Measurements from ENCODE around the gene BTAF1.

BTAF1 gene

DNA sequence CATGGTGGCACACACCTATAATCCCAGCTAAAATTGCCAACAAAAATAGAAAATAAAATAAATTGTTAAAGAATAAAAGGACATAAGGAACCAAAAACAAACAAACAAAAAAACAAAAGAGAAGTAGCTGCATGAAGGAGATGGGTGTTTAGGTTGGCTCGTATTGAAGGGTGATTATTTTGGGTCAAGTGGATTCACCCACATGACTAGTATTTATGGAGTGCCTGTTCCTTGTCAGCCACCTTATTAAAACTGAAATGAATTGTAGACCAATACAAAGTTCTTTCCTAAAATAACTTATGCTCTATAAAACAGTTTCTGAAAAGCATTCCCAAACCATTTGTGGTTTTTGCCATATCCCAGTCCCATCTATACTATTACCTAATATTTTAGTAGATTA lies 138.7 kb downstream of the BTAF1 start:
- DNase-seq, result no peak

DNA sequence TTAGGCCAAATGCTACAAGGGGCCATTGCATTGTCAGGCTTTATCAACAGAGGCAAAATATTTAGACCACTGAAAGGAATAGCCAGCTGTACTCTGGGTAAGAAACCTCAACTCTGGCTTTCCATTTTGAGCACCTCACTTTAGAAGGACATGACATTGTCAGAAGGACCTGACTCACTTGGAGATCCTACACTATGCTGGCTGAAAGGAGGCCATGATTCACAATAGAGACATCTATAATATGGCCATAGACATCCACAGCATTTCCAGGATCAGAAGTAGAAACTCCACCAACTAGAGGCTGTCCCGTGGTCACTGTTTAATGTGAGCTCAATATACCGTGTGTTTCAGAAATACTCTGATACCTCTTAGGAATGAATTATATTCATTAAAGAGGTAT lies 140.9 kb downstream of the BTAF1 start:
- no peak for DNase-seq

DNA sequence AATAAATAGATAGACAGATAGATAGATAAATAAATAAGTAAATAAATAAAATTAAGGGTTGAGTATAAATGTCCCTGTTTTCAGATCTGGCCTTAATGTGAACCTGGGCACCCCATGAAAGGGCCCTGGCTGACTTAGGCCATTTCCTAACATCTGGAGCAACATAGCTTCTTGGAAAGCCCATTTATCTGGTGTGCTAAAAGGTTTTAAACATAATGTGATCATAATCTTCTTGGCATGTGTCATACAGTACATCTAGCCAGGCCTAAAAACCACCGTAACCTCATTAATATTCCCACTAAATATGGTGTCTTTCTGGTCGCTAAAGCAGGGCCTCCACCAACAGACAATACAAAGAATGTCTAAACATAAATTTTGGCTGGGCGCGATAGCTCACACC lies 142.8 kb downstream of the BTAF1 start:
- DNase-seq, result no peak

DNA sequence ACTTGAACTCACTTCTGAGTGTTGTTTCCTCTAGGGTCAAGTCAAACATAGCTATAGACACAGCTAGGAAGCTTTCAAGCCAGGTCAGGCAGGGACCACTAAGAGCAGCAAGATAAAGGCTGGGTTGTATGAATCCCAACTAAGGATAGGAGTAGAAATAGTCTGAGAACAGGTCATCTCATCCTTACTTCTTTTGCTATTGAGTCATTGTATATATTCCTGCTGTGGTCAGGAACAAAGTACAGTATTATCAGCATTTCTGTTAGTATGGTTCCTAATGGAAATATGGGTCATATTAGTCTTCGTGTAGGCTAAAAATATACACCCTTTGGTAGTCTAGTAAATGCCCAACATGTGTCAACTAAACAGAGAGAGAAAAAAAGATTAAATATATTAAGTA lies 145.3 kb downstream of the BTAF1 start:
- DNase-seq, result no peak

DNA sequence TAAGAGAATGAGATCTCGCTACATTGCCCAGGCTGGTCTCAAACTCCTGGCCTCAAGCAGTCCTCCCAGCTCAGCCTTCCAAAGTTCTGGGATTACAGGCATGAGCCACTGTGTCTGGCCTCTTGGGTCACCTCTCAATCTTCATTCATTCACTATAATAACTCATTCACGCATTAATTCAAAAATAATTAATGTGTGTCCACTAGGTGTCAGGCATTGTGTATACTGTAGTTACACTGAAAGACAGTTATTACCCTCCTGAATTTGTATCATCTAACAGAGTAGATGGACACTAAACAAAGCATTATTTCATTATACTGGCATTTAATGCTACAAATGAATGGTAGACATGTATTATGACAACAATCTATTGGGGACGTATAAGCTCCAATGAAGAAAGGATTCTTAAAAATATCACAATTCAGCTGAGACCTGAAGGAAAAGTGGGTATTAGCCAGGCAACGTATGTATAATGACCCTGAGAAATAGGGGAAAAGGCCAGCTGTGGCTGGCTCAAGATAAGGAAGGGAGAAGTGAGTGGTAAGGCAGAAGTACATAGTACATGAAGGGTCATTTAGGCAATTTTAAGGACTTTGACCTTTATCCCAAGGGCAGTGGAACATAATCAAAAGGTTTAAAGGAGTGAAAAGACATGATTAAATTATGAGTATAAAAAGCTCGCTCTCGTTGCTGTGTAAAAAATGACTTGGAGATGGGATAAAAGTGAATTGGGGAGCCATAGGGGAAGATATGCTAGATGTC lies 150.7 kb downstream of the BTAF1 start:
- DNase-seq, result no peak

DNA sequence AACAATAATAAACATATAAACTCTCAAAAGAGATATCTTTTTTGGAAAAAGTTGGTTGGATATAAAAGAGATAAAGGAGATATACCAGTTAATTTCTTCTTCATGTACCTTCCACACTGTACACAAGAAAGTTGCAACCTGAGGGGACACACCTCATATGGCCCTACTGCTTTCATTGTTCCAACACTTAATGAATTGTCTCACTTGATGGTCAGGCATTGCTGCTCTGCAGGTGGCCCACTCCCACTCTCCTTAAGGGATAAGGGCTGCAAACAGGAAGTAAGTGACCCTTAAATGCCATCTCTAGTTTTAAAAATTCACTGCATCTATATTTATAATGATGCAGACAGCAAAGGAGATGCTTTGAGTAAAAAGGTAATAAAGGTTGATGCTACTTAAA lies 152.3 kb downstream of the BTAF1 start:
- no peak for DNase-seq

DNA sequence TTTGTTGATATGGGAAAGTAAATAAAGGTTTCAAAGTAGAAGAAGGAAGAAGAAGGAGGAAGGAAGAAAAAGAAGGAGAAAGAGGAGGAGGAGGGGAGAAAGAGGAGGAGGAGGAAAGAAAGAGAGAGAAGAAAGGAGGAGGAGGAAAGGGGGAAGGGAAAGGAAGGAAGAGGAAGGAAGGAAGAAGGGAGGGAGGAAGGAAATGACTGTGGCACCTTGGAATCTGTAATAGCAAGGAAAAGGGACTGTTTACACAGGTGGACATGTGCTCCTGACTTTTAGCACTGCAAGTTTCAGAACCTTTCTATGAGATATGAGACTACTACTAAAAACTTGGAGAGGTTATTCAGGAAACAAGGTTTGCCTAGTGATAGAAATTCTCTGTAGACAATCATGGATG lies 153.2 kb downstream of the BTAF1 start:
- no peak for DNase-seq

DNA sequence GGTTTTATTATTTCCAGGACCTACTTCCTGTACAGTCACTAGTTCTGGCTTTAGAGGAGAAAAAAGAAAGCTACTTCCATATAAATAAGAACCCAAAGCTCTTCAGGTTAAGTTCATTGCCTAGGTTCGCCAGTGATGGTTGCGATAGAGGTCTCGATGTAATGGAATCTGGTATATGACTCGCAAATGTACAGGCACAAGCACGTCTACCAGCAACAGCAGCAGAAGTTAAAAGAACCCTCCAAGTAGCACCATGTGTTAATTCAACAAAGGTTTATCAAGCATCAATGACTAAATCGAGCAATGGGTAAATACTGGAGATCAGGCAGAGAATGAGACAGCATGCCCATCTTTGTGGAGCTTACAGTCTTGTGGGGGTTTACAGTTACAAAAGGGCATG lies 155.4 kb downstream of the BTAF1 start:
- DNase-seq, result no peak

Data from activated CD8-positive, alpha-beta memory T cell treated with anti-CD3 and anti-CD28 coated beads, Interleukin-2, amount 50 U/mL, for 4 hours (primary cell).